A673 (cell line): ENCODE results near the gene BAG2.

Experiments
- CTCF ChIP-seq: fragments of 300-800, 200-600 bp; sonication (generic); conservative IDR thresholded peaks from 2 replicates; pipeline ENCODE4 v1.5.1; 2017; ENCODE audit warnings: low read depth, mild to moderate bottlenecking, antibody characterized with exemption, low read length, moderate library complexity, mixed read lengths
- EZH2 ChIP-seq: fragments of 200-600 bp; sonication (generic); IDR thresholded peaks from 2 replicates; pipeline ENCODE4 v1.6.1; 2017; ENCODE audit warnings: borderline replicate concordance, low read depth, mild to moderate bottlenecking, mixed read lengths, antibody characterized with exemption, low read length; ENCODE audit not compliant: poor library complexity, severe bottlenecking

GRCh38 chr6:57158658-57159057, 13.5 kb upstream of the BAG2 start:
- TF ChIP-seq CTCF, result no peak
- no peak for TF ChIP-seq EZH2
